Pancreas (tissue), 10 donors: ENCODE results near the gene TXN. TPM values are rescaled to one million over a fixed set of nuclear protein-coding genes. Genes with fewer than 3 reads are reported as not detected.

Source experiments
- ATAC-seq, 4 donors: fragments of 200-7000 bp; cut with Tn5 transposase; one replicate each; pipeline versions ENCODE4 v1.8.0 to v1.9.1; 2020; ENCODE audit warnings: mild to moderate bottlenecking in 4 of 4, moderate library complexity in 4 of 4
- DNase-seq, 6 donors: peaks; one replicate each; pipeline ENCODE4 v3.0.0-alpha.2; 2020
- FAIRE-seq: peaks from 2 replicates; lab custom pipeline; 2012; peaks lifted over from hg19 to GRCh38; lab: Jason Lieb, UNC
- H3K27ac ChIP-seq, 4 donors: fragments of 200-600 bp; sonication (generic); 1 replicate in 3 of 4; 2 replicates in 1 of 4; pipeline versions ENCODE4 v1.5.0 to v1.8.0; 2020
- H3K27me3 ChIP-seq, 4 donors: fragments of 200-600 bp; one replicate each; pipeline ENCODE4 v1.8.0; 2021
- H3K36me3 ChIP-seq, 3 donors: fragments of 200-600 bp; sonication (generic) in 1 of 3; one replicate each; pipeline versions ENCODE4 v1.5.0 to v1.8.0; 2020 to 2021
- H3K4me1 ChIP-seq, 3 donors: fragments of 200-600 bp; one replicate each; pipeline ENCODE4 v1.8.0; 2021
- H3K4me3 ChIP-seq, 4 donors: fragments of 200-600 bp; sonication (generic) in 2 of 4; one replicate each; pipeline versions ENCODE4 v1.5.0 to v1.8.0; 2020 to 2021
- H3K9me3 ChIP-seq, 4 donors: fragments of 200-600 bp; one replicate each; pipeline ENCODE4 v1.8.0; 2021
- WGBS, 2 donors: extraction: QIAGEN DNeasy Blood & Tissue Kit; methylation state at CpG; one replicate each; pipeline ENCODE4 v1.1.7; 2013; 5-methylcytosine and 5-hydroxymethylcytosine counted together
- intact Hi-C, 3 donors: fragments of 100-400 bp; cut with DNase I; formaldehyde crosslinking; loops; one replicate each; pipeline versions ENCODE4 v1.11.1 to v1.14.2; 2022
- polyA plus RNA-seq, 2 donors: library from polyadenylated mRNA; stranded (reverse); fragments of 200-250 nt; gene quantifications; one replicate each; pipeline ENCODE4 v1.2.3, GENCODE V29; 2013
- total RNA-seq, 6 donors: library from RNA; stranded (reverse); fragmentation: NEBNext Ultra II Directional in 4 of 6; extraction: Animal tissue kit (Norgen Biotek cat#: 25700) in 4 of 6; gene quantifications; one replicate each; pipeline versions ENCODE4 v1.2.1 to v1.2.4, GENCODE V29; 2021 to 2023
- TF ChIP-seq, protein P1 (sequence below), 4 donors: fragments of 200-600 bp; sonication (generic) in 3 of 4; IDR thresholded peaks; one replicate each; pipeline versions ENCODE4 v1.5.0 to v1.8.0; 2021; ENCODE audit warnings: antibody characterized with exemption in 4 of 4
- donor health status: healthy with polysubstance abuse.
- donor health status: DM: no; HTN: no; CAD: no; lungs with moderate emphysema.
- donor health status: DM: no; HTN: no; CAD: no.
- donor health status: control.
- donor health status: control.
- donor health status: Bipolar disorder and iron deficiency.
- donor health status: DM: yes; HTN: yes; CAD: no.
- donor health status: DM: no; HTN: no; CAD: no.
- donor health status: DM: no; HTN: no; CAD: no.
- donor health status: DM: yes; HTN: yes; CAD: no.

Gene TXN
- total and polyA plus RNA-seq, 8 donors, result 44.3 to 99.5 (median 82.8) TPM

DNA sequence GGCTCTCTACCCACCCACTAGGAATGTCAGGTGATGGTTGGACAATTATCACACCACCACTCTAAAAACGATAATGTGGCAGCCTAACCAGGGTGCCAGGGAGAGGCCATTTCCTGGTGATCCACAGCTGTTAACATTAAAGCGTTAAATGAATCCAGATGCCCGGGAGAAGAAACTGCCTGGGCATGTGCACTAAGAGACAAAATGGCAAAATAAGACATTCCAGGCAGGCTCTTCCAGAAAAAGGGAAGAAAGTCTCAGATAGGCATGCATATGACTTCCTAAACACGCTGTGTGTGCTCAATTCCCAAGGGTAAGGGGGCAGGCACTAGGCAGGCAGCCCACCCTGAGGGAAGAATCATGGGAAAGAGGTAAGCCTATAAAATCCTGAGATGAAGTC is 4.6 kb upstream of the TXN start:
- Histone ChIP-seq H3K27me3 (no peaks in the 10 kb centered on the region), H3K4me3 (no peak overlapping the region), H3K4me1 (no peaks in the 10 kb centered on the region), H3K27ac (no peak overlapping the region), H3K9me3 (no peaks in the 10 kb centered on the region), H3K36me3 (no peaks in the 10 kb centered on the region)
- ATAC-seq (no peak), DNase-seq (no peak), FAIRE-seq (no peak)
- TF ChIP-seq, protein P1, sequence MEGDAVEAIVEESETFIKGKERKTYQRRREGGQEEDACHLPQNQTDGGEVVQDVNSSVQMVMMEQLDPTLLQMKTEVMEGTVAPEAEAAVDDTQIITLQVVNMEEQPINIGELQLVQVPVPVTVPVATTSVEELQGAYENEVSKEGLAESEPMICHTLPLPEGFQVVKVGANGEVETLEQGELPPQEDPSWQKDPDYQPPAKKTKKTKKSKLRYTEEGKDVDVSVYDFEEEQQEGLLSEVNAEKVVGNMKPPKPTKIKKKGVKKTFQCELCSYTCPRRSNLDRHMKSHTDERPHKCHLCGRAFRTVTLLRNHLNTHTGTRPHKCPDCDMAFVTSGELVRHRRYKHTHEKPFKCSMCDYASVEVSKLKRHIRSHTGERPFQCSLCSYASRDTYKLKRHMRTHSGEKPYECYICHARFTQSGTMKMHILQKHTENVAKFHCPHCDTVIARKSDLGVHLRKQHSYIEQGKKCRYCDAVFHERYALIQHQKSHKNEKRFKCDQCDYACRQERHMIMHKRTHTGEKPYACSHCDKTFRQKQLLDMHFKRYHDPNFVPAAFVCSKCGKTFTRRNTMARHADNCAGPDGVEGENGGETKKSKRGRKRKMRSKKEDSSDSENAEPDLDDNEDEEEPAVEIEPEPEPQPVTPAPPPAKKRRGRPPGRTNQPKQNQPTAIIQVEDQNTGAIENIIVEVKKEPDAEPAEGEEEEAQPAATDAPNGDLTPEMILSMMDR (IDR thresholded peaks at IDR 0.05), result no peak
- intact Hi-C loops, result no loop called here
- WGBS, 2 donors, result 32 to 42% methylated on average over 4 of the region's 4 CpGs

DNA sequence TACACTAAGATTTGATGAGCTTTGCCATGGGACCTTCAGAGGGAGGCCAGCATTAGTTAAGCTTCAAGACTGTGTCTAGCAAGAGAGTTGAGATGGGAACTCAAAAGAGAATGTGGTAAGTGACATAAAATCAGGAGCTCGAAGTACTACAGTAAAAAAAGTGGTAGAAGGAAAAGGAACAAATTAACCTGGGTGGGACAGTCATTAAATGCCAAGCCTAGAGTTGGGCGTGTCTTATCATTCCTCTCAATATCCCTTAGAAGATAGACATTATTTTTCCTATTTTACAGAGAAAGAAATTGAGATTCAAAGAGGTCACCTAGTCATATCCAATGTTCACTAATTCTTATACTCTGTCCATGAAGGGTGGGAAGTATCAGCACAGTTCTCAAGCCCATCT is 3.3 kb upstream of the TXN start:
- DNase-seq (no peak), FAIRE-seq (no peak), ATAC-seq (no peak)
- intact Hi-C loops, result no loop called here
- Histone ChIP-seq H3K27ac (no peak overlapping the region), H3K9me3 (no peaks in the 10 kb centered on the region), H3K27me3 (no peaks in the 10 kb centered on the region), H3K4me3 (no peak overlapping the region), H3K4me1 (no peaks in the 10 kb centered on the region), H3K36me3 (no peaks in the 10 kb centered on the region)
- WGBS, 2 donors, result 71 to 74% methylated on average over 2 of the region's 2 CpGs
- TF ChIP-seq, protein P1 (IDR thresholded peaks at IDR 0.05), result no peak

DNA sequence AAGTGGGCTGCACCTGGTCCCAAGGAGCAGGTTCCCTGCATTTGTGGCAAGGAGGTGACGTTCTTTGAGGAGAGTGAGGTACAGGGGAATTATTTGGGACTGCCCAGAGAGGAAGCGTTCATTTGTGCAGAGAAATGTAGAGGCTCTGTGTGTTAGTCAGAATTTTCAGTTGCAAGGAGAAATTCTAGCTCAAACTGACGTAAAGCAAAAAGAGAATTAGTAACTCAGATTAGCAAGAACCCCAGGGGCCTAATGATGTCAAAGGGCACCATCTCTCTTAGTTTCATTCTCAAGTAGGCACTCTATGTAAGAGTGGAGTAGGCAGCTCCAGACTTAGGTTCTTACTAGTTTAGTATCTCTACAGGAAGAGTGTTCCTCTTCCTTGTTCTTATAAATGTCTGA is 2.4 kb upstream of the TXN start:
- DNase-seq, result no peak
- WGBS, 2 donors, result 87 to 92% methylated on average over 3 of the region's 3 CpGs
- Histone ChIP-seq H3K4me1 (peaks cover 0 to 7% (median 0%) of the 10 kb centered on the region in 3 donors), H3K36me3 (no peaks in the 10 kb centered on the region), H3K27ac (no peak overlapping the region), H3K9me3 (no peaks in the 10 kb centered on the region), H3K4me3 (no peak overlapping the region), H3K27me3 (no peaks in the 10 kb centered on the region)
- FAIRE-seq, result no peak
- intact Hi-C loops, result no loop called here
- ATAC-seq, result no peak
- TF ChIP-seq, protein P1 (IDR thresholded peaks at IDR 0.05), result no peak

DNA sequence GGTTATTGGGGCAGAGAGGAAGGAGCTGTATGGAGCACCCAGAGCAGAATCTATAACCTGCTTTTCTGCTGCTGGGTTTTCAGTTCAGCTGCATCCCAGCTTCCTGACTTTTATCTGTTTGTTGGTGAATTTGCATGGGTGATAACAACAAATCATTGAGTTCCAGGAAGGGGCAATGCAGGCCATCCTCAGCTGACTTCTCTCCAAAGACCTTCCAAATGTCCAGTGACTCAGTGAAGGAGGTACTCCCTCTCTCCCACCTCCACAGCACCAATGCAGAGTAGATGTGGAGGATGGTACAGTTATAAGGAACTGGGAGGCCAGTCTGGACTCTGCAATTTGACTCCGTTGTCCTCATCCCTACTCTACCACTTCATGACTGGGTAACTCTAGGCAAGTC is 1.6 kb upstream of the TXN start:
- 83 to 88% methylated on average over 1 of the region's 1 CpG for whole genome bisulfite sequencing, 2 donors
- Histone ChIP-seq H3K4me3 (no peak overlapping the region), H3K4me1 (peaks cover 0 to 7% (median 0%) of the 10 kb centered on the region in 3 donors), H3K27ac (peak overlapping the region in 1 of 4 donors; percentile 88), H3K27me3 (no peaks in the 10 kb centered on the region), H3K9me3 (no peaks in the 10 kb centered on the region), H3K36me3 (no peaks in the 10 kb centered on the region)
- ATAC-seq (no peak), DNase-seq (no peak), FAIRE-seq (no peak)
- TF ChIP-seq, protein P1 (IDR thresholded peaks at IDR 0.05), result no peak
- intact Hi-C loops, result no loop called here

DNA sequence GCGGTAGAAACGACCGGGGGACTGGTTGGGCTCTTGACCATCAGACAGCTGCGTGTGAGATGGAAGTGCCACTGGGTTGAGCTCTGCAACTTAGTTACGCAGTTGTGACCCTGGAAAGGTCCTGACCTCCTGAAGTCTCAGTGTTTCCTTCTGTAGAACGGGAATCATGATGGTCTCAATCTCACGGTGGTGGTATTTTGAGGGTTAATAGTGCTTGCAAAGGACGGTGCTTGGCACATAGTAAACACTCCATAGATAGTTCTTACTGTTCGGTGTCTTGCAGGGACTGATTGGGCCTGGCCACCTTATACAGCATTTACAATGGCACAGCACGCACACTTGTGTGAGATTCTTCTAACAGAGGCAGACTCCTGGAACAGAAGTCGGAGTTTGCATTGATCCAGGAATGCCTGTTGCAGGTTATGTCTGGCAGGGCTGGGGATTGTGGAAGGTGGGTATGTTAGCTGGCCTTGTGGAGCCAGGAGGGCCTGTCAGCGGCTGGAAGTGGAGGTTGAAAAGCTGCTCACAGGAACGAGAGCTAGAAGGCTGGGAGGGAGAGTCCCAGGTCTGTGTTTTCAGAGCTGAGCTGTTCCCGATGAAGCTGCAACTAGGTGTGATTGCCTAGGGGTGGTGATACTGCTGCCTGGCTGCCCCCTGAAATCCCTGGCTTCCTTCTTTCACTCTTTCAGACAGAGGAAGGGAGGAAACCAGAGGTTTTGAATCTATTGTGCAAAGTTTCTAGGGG is 962 bp upstream of the TXN start:
- no peaks in the 10 kb centered on the region for H3K9me3 ChIP-seq
- TF ChIP-seq, protein P1 (IDR thresholded peaks at IDR 0.05), result no peak
- FAIRE-seq (no peak), DNase-seq (peak in 4 of 6 donors; percentile 23 to 56 (median 34)), ATAC-seq (peak in 2 of 4 donors; percentile 1 to 2)
- 6 to 7% methylated on average over 14 of the region's 14 CpGs for WGBS, 2 donors
- H3K36me3 ChIP-seq, result no peaks in the 10 kb centered on the region
- no peaks in the 10 kb centered on the region for H3K27me3 ChIP-seq
- H3K4me3 ChIP-seq, result peak overlapping the region; percentile 90 to 96 (median 94)
- H3K4me1 ChIP-seq, result peaks cover 0 to 7% (median 3%) of the 10 kb centered on the region in 3 donors
- peak overlapping the region; percentile 45 to 92 (median 84) for H3K27ac ChIP-seq
- intact Hi-C loops, result no loop called here
